ENCODE results near the gene WWTR1. TPM values are rescaled to one million over a fixed set of nuclear protein-coding genes. Genes with fewer than 3 reads are reported as not detected.

The WWTR1 gene
- total and polyA plus RNA-seq, 2 of the 4 experiments (the other 2 are of a cell fraction) = 38.9 to 65.3 TPM

DNA sequence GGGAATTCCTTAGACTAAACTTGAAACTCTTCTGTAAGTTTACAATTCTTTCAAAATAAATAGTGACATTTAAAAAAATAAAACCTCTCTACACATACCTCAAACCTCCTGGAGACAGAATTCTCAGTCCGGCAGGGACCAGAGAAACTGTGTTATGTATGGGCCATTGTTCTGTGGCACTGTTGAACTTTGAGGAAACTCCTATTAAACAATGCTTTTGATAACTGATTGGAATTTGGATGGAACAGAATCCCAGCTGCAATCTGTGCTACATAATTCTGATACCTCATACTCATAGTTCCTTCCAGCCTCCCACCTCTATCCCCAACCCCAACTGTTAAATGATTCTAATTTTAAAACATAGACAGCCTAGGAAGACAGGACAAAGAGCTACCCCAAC lies 98.3 kb downstream of the WWTR1 start:
- dilution Hi-C loops (cut with HindIII; ENCODE audit: low sequenced_read_pairs, unreplicated experiment) = no loop called here
- no peaks in the 10 kb centered on the region for H3K9me3 ChIP-seq (ENCODE audit: control insufficient read depth, insufficient read depth, low read length)
- ATAC-seq (ENCODE audit: low read depth) = no peak

More for the DNA sequence above, 98.3 kb downstream of the WWTR1 start:
- no peak overlapping the region for H3K4me2 ChIP-seq (ENCODE audit: low read depth, low read length)
- H4K8ac ChIP-seq (ENCODE audit: low read depth in 2 of 2, low read length in 2 of 2) = no peak overlapping the region
- H4K5ac ChIP-seq (ENCODE audit: low read depth, low read length) = no peak overlapping the region
- intact Hi-C loops (cut with micrococcal nuclease) (no loop called here), in situ Hi-C loops (cut with MboI; ENCODE audit: low sequenced_read_pairs) (no loop called here)
- TF ChIP-seq CHD1 (IDR thresholded peaks at IDR 0.05; ENCODE audit: low read depth, low read length) (no peak), USF2 (IDR thresholded peaks at IDR 0.05; ENCODE audit: low read depth, low read length) (no peak), POLR2A (IDR thresholded peaks at IDR 0.05; ENCODE audit: low read depth, low read length) (no peak), MAFK (IDR thresholded peaks at IDR 0.05; ENCODE audit: low read depth, low read length) (no peak), RAD21 (IDR thresholded peaks at IDR 0.05; ENCODE audit: low read length) (no peak), BHLHE40 (IDR thresholded peaks at IDR 0.05; ENCODE audit: low read depth, low read length) (no peak), RCOR1 (IDR thresholded peaks at IDR 0.05; ENCODE audit: insufficient replicate concordance, low read length) (no peak), MAZ (IDR thresholded peaks at IDR 0.05; ENCODE audit: borderline replicate concordance, low read depth, low read length) (no peak), FOS (IDR thresholded peaks at IDR 0.05; ENCODE audit: low read depth, low read length) (no peak), SMC3 (IDR thresholded peaks at IDR 0.05; ENCODE audit: low read depth, low read length) (no peak), RFX5 (IDR thresholded peaks at IDR 0.05; ENCODE audit: low read depth, low read length) (no peak), MXI1 (IDR thresholded peaks at IDR 0.05; ENCODE audit: borderline replicate concordance, low read depth, low read length) (no peak), CEBPB (IDR thresholded peaks at IDR 0.05; ENCODE audit: low read depth, low read length) (no peak), NFE2L2 (IDR thresholded peaks at IDR 0.05; ENCODE audit: low read depth, low read length) (no peak)
- TF ChIP-seq, protein P1, sequence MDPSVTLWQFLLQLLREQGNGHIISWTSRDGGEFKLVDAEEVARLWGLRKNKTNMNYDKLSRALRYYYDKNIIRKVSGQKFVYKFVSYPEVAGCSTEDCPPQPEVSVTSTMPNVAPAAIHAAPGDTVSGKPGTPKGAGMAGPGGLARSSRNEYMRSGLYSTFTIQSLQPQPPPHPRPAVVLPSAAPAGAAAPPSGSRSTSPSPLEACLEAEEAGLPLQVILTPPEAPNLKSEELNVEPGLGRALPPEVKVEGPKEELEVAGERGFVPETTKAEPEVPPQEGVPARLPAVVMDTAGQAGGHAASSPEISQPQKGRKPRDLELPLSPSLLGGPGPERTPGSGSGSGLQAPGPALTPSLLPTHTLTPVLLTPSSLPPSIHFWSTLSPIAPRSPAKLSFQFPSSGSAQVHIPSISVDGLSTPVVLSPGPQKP (IDR thresholded peaks at IDR 0.05; ENCODE audit: borderline replicate concordance, low read depth, low read length) = no peak
- TF ChIP-seq, protein P2, sequence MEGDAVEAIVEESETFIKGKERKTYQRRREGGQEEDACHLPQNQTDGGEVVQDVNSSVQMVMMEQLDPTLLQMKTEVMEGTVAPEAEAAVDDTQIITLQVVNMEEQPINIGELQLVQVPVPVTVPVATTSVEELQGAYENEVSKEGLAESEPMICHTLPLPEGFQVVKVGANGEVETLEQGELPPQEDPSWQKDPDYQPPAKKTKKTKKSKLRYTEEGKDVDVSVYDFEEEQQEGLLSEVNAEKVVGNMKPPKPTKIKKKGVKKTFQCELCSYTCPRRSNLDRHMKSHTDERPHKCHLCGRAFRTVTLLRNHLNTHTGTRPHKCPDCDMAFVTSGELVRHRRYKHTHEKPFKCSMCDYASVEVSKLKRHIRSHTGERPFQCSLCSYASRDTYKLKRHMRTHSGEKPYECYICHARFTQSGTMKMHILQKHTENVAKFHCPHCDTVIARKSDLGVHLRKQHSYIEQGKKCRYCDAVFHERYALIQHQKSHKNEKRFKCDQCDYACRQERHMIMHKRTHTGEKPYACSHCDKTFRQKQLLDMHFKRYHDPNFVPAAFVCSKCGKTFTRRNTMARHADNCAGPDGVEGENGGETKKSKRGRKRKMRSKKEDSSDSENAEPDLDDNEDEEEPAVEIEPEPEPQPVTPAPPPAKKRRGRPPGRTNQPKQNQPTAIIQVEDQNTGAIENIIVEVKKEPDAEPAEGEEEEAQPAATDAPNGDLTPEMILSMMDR (conservative IDR thresholded peaks at IDR 0.05; ENCODE audit: low read depth, low read length) = no peak
- no peaks in the 10 kb centered on the region; the same call in 1 of the 2 replicates for H3K36me3 ChIP-seq (ENCODE audit: control insufficient read depth, insufficient read depth, low read length)
- peaks cover 6% of the 10 kb centered on the region for H3K9me1 ChIP-seq (ENCODE audit: insufficient read depth, low read length)
- no peak overlapping the region for H3K56ac ChIP-seq (ENCODE audit: extremely low read depth, insufficient read depth, low read length)
- peaks cover 21% of the 10 kb centered on the region for H4K20me1 ChIP-seq (ENCODE audit: insufficient read depth, low read length)
- no peak overlapping the region for H3K9ac ChIP-seq (ENCODE audit: low read depth, low read length)
- peaks cover 24 to 72% of the 10 kb centered on the region in 2 experiments for H3K79me1 ChIP-seq (ENCODE audit: low read depth in 1 of 2, low read length in 2 of 2)
- BruUV-seq (replicated peaks) = no TSS peak
- H3K14ac ChIP-seq (replicated peaks; ENCODE audit: low read depth, low read length) = no peak overlapping the region
- H3K27me3 ChIP-seq (ENCODE audit: control insufficient read depth, insufficient read depth, low read length) = no peaks in the 10 kb centered on the region
- no peak overlapping the region for H2BK20ac ChIP-seq (ENCODE audit: low read depth, low read length)
- ChIA-PET POLR2A (ENCODE audit: unreplicated experiment) (no interaction called here), CTCF (no interaction called here)
- no peak overlapping the region for H2BK120ac ChIP-seq (ENCODE audit: low read depth, low read length)
- H2AK9ac ChIP-seq (replicated peaks; ENCODE audit: low read depth, low read length, poor library complexity) = no peak overlapping the region
- H2AFZ ChIP-seq (replicated peaks; ENCODE audit: low read length, poor library complexity) = no peak overlapping the region
- H2BK5ac ChIP-seq (ENCODE audit: low read depth, low read length, poor library complexity, severe bottlenecking) = no peak overlapping the region
- H3K23ac ChIP-seq (ENCODE audit: low read depth, low read length) = no peak overlapping the region
- H4K91ac ChIP-seq (ENCODE audit: insufficient read depth, low read depth, low read length) = no peak overlapping the region
- H3K4ac ChIP-seq (ENCODE audit: low read depth, low read length) = no peak overlapping the region
- no peak for DNase-seq
- H3K4me1 ChIP-seq (ENCODE audit: control insufficient read depth, insufficient read depth, low read length) = peaks cover 14% of the 10 kb centered on the region
- no CpG with 5 or more reads among the region's 1 CpG for whole genome bisulfite sequencing, 2 experiments (ENCODE audit: extremely low coverage in 2 of 2, insufficient read length in 1 of 2)
- H3K4me3 ChIP-seq (ENCODE audit: insufficient read depth, low read depth, low read length) = no peak overlapping the region
- H2AK5ac ChIP-seq (ENCODE audit: low read depth, low read length) = no peak overlapping the region
- no peak overlapping the region for H3K18ac ChIP-seq (ENCODE audit: low read depth, low read length)
- no peak overlapping the region for H2BK15ac ChIP-seq (ENCODE audit: low read depth, low read length)
- no peak overlapping the region for H3K27ac ChIP-seq (ENCODE audit: insufficient read depth, low read length)

Data from IMR-90 (cell line).